ENCODE measurements around the gene STON2. TPM values are rescaled to one million over a fixed set of nuclear protein-coding genes. Genes with fewer than 3 reads are reported as not detected.
A peak's percentile ranks its signal among the peaks of the same experiment; 100 is the strongest.

The STON2 gene
- total and polyA plus RNA-seq, 2 of the 8 experiments (the other 6 are each of a cell fraction or from before 2014, with no cell fraction given), result 8.9 to 50.0 TPM

DNA sequence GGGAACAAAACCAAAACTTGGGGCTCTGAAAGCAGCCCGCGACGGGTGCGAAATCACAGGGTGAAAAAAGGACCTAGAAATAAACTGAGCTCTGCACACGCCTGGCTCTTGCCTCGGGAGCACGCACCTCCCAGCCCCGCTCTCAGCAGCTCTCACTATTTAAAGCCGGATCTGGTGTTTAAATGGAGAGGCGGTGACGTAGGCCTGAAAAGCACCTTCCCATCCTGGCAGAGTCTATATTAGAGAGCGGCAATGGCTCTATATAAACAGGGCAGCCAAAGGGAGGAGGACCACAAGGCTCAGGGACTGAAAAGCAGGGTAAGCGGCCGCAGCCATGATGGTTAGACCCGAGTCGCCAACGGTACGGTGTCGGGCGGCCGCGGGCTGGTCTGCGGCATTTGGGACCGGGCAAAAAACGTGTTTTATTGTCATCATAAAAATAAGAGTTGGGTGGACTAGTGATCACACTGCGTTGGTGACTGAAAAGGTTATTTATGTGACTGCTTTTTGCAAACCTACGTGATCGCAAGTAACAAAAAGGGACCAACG is 180.8 kb downstream of the STON2 start:
- H4K5ac ChIP-seq (ENCODE audit: insufficient read length, low read depth, low read length), result peak overlapping the region; percentile 57
- FAIRE-seq, result peak; percentile 60
- H4K91ac ChIP-seq (replicated peaks; ENCODE audit: insufficient read length, low read length), result no peak overlapping the region
- H3K56ac ChIP-seq (replicated peaks; ENCODE audit: insufficient read length, low read depth, low read length), result peak overlapping the region; percentile 48
- no peak overlapping the region for H3K14ac ChIP-seq (ENCODE audit: insufficient read length)
- H3K4ac ChIP-seq (replicated peaks; ENCODE audit: insufficient read length, low read depth, low read length), result peak overlapping the region; percentile 42
- peaks cover 0 to 53% of the 10 kb centered on the region in 2 experiments; a peak in 3 of 4 replicates for H3K79me2 ChIP-seq (ENCODE audit: control insufficient read depth in 1 of 2, insufficient read depth in 2 of 2, low read length in 2 of 2)
- peak overlapping the region; percentile 17; the same call in 1 of the 2 replicates for H3K18ac ChIP-seq (ENCODE audit: extremely low read depth, low read length)
- ChIA-PET POLR2A (ENCODE audit: partially characterized antibody) (interaction anchor here (0.6 to 2.1 kb wide), 38 partner anchors 9 to 314 kb away, joined by 3 to 15 read pairs (median 4); partner anchors contain the start of genes CEP128 and SEL1L), CTCF (ENCODE audit: partially characterized antibody) (interaction anchor here (0.6 to 1.3 kb wide), 5 partner anchors 11 to 245 kb away, joined by 3 to 4 read pairs (median 3); no protein-coding TSS in a partner anchor)
- 2% methylated on average over 29 of the region's 29 CpGs; no CpG with 5 or more reads in 1 of the 2 experiments for WGBS, 2 experiments (ENCODE audit: extremely low coverage in 1 of 2, insufficient coverage in 1 of 2, insufficient read length in 1 of 2, insufficient replicate concordance in 2 of 2, low coverage in 1 of 2, low lambda C conversion rate in 2 of 2, missing lambda C conversion rate in 1 of 2)
- peak overlapping the region; percentile 2; the same call in 1 of the 2 replicates for H2BK5ac ChIP-seq (ENCODE audit: low read depth, low read length)
- no peaks in the 10 kb centered on the region for H3K27me3 ChIP-seq (replicated peaks in 1 of 4; ENCODE audit: control insufficient read depth in 3 of 4, extremely low read depth in 1 of 4, insufficient read depth in 3 of 4, low read length in 3 of 4)
- H3K4me2 ChIP-seq (ENCODE audit: insufficient read depth in 1 of 2, low read depth in 2 of 2, low read length in 2 of 2), result peak overlapping the region; percentile 70 to 82
- DNase-seq (ENCODE audit: low read depth in 1 of 2, low spot score in 2 of 2), result peak; percentile 83 to 90
- H3K4me3 ChIP-seq (ENCODE audit: extremely low read depth in 1 of 4, insufficient read depth in 2 of 4, low read depth in 3 of 4, low read length in 4 of 4), result peak overlapping the region; percentile 90 to 98 (median 94)
- no peak overlapping the region for H2BK120ac ChIP-seq (replicated peaks; ENCODE audit: low read depth, low read length)
- peak overlapping the region; percentile 98 for H3K27ac ChIP-seq (ENCODE audit: low read depth, low read length)
- H3K9ac ChIP-seq (replicated peaks in 1 of 4; ENCODE audit: extremely low read depth in 1 of 4, low read depth in 3 of 4, low read length in 3 of 4), result peak overlapping the region; percentile 87 to 98 (median 95)
- H2AK5ac ChIP-seq (ENCODE audit: low read depth, low read length), result no peak overlapping the region
- H4K8ac ChIP-seq (ENCODE audit: extremely low read depth, insufficient read depth, low read length), result peak overlapping the region; percentile 94; the same call in 1 of the 2 replicates
- no peak overlapping the region for H2BK20ac ChIP-seq (ENCODE audit: low read length)
- no peaks in the 10 kb centered on the region for H3K9me3 ChIP-seq (ENCODE audit: insufficient read depth in 2 of 2, low read depth in 1 of 2, low read length in 1 of 2)
- H4K20me1 ChIP-seq (replicated peaks in 1 of 2; ENCODE audit: control insufficient read depth in 1 of 2, insufficient read depth in 2 of 2, low read length in 2 of 2), result peaks cover 0 to 3% of the 10 kb centered on the region in 2 experiments
- no peak overlapping the region for H2AFZ ChIP-seq (ENCODE audit: low read length)
- no peak overlapping the region for H3K23ac ChIP-seq (ENCODE audit: insufficient read length)
- peaks cover 0 to 22% (median 9%) of the 10 kb centered on the region in 4 experiments; a peak in 6 of 8 replicates for H3K36me3 ChIP-seq (ENCODE audit: control insufficient read depth in 2 of 4, insufficient read depth in 4 of 4, low read length in 3 of 4)
- no peak overlapping the region for H2BK15ac ChIP-seq (ENCODE audit: low read length)
- H3K23me2 ChIP-seq (ENCODE audit: low read depth, low read length), result peaks cover 6% of the 10 kb centered on the region; the same call in 1 of the 2 replicates
- H2BK12ac ChIP-seq (ENCODE audit: low read depth, low read length), result no peak overlapping the region; the same call in 1 of the 2 replicates
- H3K4me1 ChIP-seq (replicated peaks in 1 of 4; ENCODE audit: control insufficient read depth in 3 of 4, insufficient read depth in 4 of 4, low read length in 3 of 4), result peaks cover 0 to 5% (median 0%) of the 10 kb centered on the region in 4 experiments; a peak in 4 of 7 replicates
- H3K79me1 ChIP-seq (ENCODE audit: low read depth, low read length), result no peaks in the 10 kb centered on the region
- TF ChIP-seq RFX5 (IDR thresholded peaks at IDR 0.05; ENCODE audit: borderline replicate concordance, low read depth, low read length) (no peak), SP1 (IDR thresholded peaks at IDR 0.05; ENCODE audit: low read depth, low read length) (peak; percentile 57; the same call in 1 of the 2 replicates), CEBPB (IDR thresholded peaks at IDR 0.05; ENCODE audit: low read depth, low read length) (no peak), KDM1A (IDR thresholded peaks at IDR 0.05; ENCODE audit: borderline replicate concordance, low read length) (no peak), SP2 (IDR thresholded peaks at IDR 0.05; ENCODE audit: low read length) (no peak), NRF1 (IDR thresholded peaks at IDR 0.05; ENCODE audit: low read depth, low read length) (0 out of 2 replicates have a peak, but pooled peaks have one; percentile 7), POLR2AphosphoS5 (IDR thresholded peaks at IDR 0.05; ENCODE audit: low read depth, low read length) (peak; percentile 99), EGR1 (IDR thresholded peaks at IDR 0.05; ENCODE audit: borderline replicate concordance, low read depth, low read length) (no peak), GTF2F1 (IDR thresholded peaks at IDR 0.05; ENCODE audit: borderline replicate concordance, low read depth, low read length) (peak; percentile 93), CREB1 (IDR thresholded peaks at IDR 0.05) (peak; percentile 82), TBP (IDR thresholded peaks at IDR 0.05; ENCODE audit: low read depth, low read length) (peak; percentile 98), ZNF274 (IDR thresholded peaks at IDR 0.05; ENCODE audit: borderline replicate concordance, extremely low read depth, low read length) (no peak), JUND (IDR thresholded peaks at IDR 0.05; ENCODE audit: low read length) (peak; percentile 48; the same call in 1 of the 2 replicates)

Data from H1 (cell line).